WERI-Rb-1 (cell line): ENCODE results near the gene RNU5D-1.
A peak's percentile ranks its signal among the peaks of the same experiment; 100 is the strongest.
"Not testable (repeated sequence)": the region's sequence is repeated elsewhere in the genome, so short reads cannot be mapped to it uniquely, and the experiment has no call there.

ENCODE experiments used
- DNase-seq: peaks from one replicate; pipeline ENCODE4 v3.0.0-alpha.2; 2020
- H3K27ac ChIP-seq: fragments of 250-450 bp; sonication (Bioruptor Pico); 2 replicates; pipeline ENCODE4 v1.5.1; 2020; ENCODE audit warnings: mild to moderate bottlenecking, moderate library complexity
- H3K27me3 ChIP-seq: fragments of 250-450 bp; sonication (Bioruptor Pico); 2 replicates; pipeline ENCODE4 v1.5.1; 2021; ENCODE audit warnings: mild to moderate bottlenecking, low read depth, moderate library complexity; ENCODE audit not compliant: insufficient read depth, severe bottlenecking
- H3K36me3 ChIP-seq: fragments of 250-450 bp; sonication (Bioruptor Pico); 2 replicates; pipeline ENCODE4 v1.5.1; 2020; ENCODE audit warnings: mild to moderate bottlenecking, moderate library complexity
- H3K4me3 ChIP-seq: 2 replicates; pipeline ENCODE4 v1.5.1; 2011; ENCODE audit warnings: low read depth, mild to moderate bottlenecking, control low read depth, low read length
- H3K9me3 ChIP-seq: fragments of 250-450 bp; sonication (Bioruptor Pico); 2 replicates; pipeline ENCODE4 v1.5.1; 2021; ENCODE audit warnings: mild to moderate bottlenecking, moderate library complexity; ENCODE audit not compliant: severe bottlenecking
- TF ChIP-seq, protein P1 (sequence below): IDR thresholded peaks from 2 replicates; pipeline ENCODE4 v1.5.1; 2011; ENCODE audit warnings: low read depth, mild to moderate bottlenecking, control low read depth, inconsistent platforms, low read length

RNU5D-1 gene

DNA sequence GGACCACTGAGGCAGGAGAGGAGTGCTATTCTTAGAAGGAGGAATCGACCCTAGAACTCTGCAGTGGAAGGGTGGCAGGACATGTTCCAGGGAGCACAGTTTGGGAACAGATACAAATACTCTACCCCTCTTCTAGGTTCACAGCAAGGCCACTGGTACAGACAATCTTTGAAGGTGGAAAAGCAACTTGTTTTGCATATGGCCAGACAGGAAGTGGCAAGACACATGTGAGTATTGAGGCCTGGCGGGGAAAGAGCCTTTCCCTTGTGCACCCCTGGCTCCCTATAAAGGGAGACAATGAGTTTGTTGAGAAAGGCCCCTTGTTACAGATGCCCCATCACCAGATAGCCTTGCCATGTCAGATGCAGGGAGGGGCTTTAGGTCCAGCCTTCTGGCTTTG lies 26.4 kb upstream of the RNU5D-1 start:
- no peak overlapping the region for H3K4me3 ChIP-seq
- peaks cover 94% of the 10 kb centered on the region for H3K36me3 ChIP-seq
- TF ChIP-seq, protein P1, sequence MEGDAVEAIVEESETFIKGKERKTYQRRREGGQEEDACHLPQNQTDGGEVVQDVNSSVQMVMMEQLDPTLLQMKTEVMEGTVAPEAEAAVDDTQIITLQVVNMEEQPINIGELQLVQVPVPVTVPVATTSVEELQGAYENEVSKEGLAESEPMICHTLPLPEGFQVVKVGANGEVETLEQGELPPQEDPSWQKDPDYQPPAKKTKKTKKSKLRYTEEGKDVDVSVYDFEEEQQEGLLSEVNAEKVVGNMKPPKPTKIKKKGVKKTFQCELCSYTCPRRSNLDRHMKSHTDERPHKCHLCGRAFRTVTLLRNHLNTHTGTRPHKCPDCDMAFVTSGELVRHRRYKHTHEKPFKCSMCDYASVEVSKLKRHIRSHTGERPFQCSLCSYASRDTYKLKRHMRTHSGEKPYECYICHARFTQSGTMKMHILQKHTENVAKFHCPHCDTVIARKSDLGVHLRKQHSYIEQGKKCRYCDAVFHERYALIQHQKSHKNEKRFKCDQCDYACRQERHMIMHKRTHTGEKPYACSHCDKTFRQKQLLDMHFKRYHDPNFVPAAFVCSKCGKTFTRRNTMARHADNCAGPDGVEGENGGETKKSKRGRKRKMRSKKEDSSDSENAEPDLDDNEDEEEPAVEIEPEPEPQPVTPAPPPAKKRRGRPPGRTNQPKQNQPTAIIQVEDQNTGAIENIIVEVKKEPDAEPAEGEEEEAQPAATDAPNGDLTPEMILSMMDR, result no peak
- H3K27me3 ChIP-seq, result no peaks in the 10 kb centered on the region
- H3K27ac ChIP-seq, result no peak overlapping the region
- H3K9me3 ChIP-seq, result no peaks in the 10 kb centered on the region
- no peak for DNase-seq

DNA sequence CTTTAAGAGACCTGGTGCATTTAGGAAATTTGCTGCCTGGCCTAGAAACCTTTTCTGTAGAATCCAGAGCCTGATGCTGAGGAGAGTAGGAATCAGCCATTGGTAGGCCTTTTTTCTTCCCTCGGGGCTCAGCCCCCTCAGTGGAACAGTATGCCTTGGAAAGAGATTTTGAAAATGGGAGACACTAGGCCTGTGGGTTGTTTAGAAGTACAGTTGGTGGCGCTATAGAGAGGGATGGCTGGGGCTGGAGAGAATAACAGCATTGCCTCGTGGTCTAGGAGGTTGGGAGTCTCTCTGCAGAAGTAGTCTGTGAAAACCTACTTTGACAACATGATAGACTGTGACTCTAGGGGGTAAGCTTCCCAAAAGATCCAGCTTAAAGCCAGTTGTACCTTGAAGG lies 16.9 kb upstream of the RNU5D-1 start:
- Histone ChIP-seq H3K36me3 (peaks cover 77% of the 10 kb centered on the region), H3K9me3 (no peaks in the 10 kb centered on the region), H3K27ac (no peak overlapping the region), H3K27me3 (no peaks in the 10 kb centered on the region), H3K4me3 (no peak overlapping the region)
- DNase-seq, result no peak
- TF ChIP-seq, protein P1, result 0 out of 2 replicates have a peak, but pooled peaks have one; percentile 18

DNA sequence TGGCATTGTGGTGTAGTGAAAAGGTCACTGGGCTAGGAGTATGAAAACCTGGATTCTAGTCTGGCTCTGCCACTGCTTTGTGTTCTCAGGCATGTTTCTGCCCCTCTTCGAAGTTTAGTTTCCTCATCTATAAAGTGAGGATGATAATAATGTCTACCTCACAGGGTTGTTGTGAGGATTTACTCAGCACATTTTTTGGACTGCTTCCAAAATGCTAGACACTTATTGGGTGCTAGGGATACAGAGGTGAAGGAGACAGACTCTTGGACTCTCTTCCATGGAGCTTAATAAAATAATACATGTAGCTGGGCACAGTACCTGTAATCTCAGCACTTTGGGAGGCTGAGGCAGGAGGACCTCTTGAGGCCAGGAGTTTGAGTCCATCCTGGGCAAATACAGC lies 12.2 kb upstream of the RNU5D-1 start:
- Histone ChIP-seq H3K4me3 (no peak overlapping the region), H3K27me3 (no peaks in the 10 kb centered on the region), H3K36me3 (peaks cover 64% of the 10 kb centered on the region), H3K27ac (no peak overlapping the region), H3K9me3 (no peaks in the 10 kb centered on the region)
- no peak for DNase-seq
- TF ChIP-seq, protein P1, result no peak

DNA sequence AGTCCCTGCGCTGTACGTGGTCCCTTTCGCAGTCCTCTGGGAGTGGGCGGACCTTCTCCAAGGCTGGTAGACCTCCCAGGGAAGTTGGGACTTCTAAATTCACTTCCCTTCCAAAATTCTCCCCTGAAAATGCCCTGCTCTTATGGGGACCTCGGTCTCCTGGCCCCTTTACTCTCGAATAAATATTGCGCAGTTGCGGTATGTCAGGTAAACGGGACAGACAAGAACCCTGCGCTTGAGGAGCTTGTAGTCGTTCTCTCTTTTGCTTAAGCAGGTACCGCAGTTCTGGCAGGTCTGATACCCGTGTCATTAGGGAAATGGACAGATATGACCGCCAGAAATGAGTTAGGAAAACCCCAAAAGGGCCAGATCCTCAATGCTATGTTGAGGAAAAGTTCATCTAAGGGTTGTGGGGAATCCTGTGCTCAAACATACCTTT lies 9.2 kb upstream of the RNU5D-1 start:
- TF ChIP-seq, protein P1, result no peak
- H3K27ac ChIP-seq, result peak overlapping the region; percentile 89
- H3K27me3 ChIP-seq, result no peaks in the 10 kb centered on the region
- H3K9me3 ChIP-seq, result peaks cover 2% of the 10 kb centered on the region
- H3K36me3 ChIP-seq, result peaks cover 36% of the 10 kb centered on the region
- peak overlapping the region; percentile 83 for H3K4me3 ChIP-seq
- DNase-seq, result no peak

DNA sequence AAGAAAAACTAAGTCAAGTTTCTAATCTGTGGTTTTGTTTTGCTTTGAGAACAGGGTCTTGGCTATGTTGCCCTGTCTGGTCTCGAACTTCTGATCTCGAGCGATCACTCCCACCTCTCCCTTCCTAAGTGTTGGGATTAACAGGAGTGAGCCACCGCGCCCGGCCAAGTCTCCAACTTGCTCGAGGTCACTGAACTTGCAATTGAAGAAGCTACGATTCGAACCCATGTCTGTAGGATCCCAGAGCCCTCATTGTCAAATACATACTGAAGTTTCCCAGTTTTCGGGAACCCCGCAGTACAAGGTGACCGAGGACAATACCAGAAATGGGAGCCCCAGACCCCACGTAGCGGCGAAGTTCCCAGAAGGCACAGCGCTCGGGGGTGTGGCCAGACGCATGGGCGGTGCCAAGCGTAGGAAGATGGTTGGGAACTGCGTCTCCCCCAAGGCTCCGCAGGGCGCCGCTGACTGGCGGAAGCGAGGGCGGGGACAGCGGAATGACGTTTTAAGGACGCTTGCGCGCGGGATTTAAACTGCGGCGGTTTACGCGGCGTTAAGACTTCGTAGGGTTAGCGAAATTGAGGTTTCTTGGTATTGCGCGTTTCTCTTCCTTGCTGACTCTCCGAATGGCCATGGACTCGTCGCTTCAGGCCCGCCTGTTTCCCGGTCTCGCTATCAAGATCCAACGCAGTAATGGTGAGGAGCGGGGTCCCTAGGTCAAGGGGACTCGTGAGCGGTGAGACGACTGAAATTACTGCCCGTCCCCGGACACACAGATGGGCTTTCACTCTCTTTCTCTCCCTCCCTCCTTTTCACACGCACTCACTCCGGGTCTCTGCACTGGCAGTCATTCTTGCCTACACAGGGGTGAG lies 8.6 kb upstream of the RNU5D-1 start, which contains the start of gene KIF2C:
KIF2C (plus strand) TSS at position 531 of the 872 bp plus-strand sequence; CDS start at position 627, 96 bp downstream.
- peak within 1 kb of the TSS; percentile 83 for H3K4me3 ChIP-seq
- H3K27me3 ChIP-seq, result no peaks in the 10 kb centered on the region
- H3K9me3 ChIP-seq, result peaks cover 2% of the 10 kb centered on the region
- H3K36me3 ChIP-seq, result peaks cover 34% of the 10 kb centered on the region
- TF ChIP-seq, protein P1, result no peak
- peak within 1 kb of the TSS; percentile 89 for H3K27ac ChIP-seq
- peak; percentile 98 for DNase-seq

DNA sequence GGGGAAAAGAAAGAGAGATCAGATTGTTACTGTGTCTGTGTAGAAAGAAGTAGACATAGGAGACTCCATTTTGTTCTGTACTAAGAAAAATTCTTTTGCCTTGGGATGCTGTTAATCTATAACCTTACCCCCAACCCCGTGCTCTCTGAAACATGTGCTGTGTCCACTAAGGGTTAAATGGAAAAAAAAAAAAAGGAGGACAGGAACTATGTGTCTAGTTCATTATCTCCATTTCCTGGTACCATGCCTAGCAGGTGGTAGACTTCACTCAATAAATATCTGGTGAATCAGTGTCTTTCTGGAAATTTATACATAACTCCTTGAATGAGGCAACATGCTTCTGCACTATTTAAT lies 8.0 kb upstream of the RNU5D-1 start:
- DNase-seq, H3K27me3 ChIP-seq, H3K9me3 ChIP-seq: not testable (repeated sequence)
- Histone ChIP-seq H3K36me3 (peaks cover 28% of the 10 kb centered on the region), H3K4me3 (peak overlapping the region; percentile 83), H3K27ac (peak overlapping the region; percentile 89)
